Endodermal cell (in vitro differentiated cells): ENCODE data around the gene RNF11. TPM values are rescaled to one million over a fixed set of nuclear protein-coding genes. Genes with fewer than 3 reads are reported as not detected.

ENCODE experiments used
- DNase-seq: peaks from one replicate; pipeline ENCODE4 v3.0.0-alpha.2; 2017
- H3K27ac ChIP-seq: 2 replicates; pipeline ENCODE4 v1.5.1; 2013; ENCODE audit warnings: mild to moderate bottlenecking, low read depth, low read length, moderate library complexity
- H3K27me3 ChIP-seq: 2 replicates; pipeline ENCODE4 v1.6.1; 2013; ENCODE audit warnings: mild to moderate bottlenecking, low read length, moderate library complexity; ENCODE audit not compliant: insufficient read depth, control insufficient read depth, poor library complexity, severe bottlenecking
- H3K36me3 ChIP-seq: 2 replicates; pipeline ENCODE4 v1.7.0; 2013; ENCODE audit warnings: mild to moderate bottlenecking, low read length, moderate library complexity; ENCODE audit not compliant: control insufficient read depth, insufficient read depth
- H3K4me1 ChIP-seq: one replicate; pipeline ENCODE4 v1.7.0; 2013; ENCODE audit warnings: low read length; ENCODE audit not compliant: control insufficient read depth, insufficient read depth
- H3K4me3 ChIP-seq: 2 replicates; pipeline ENCODE4 v1.5.1; 2013; ENCODE audit warnings: mild to moderate bottlenecking, low read length, moderate library complexity
- H3K9ac ChIP-seq: 2 replicates; pipeline ENCODE4 v1.6.1; 2013; ENCODE audit warnings: mild to moderate bottlenecking, low read length, moderate library complexity; ENCODE audit not compliant: poor library complexity, severe bottlenecking; ENCODE audit errors: extremely low read depth
- H3K9me3 ChIP-seq: 2 replicates; pipeline ENCODE4 v1.6.1; 2013; ENCODE audit warnings: mild to moderate bottlenecking, low read length, moderate library complexity; ENCODE audit not compliant: control insufficient read depth
- H3K27ac Mint-ChIP-seq: 2 replicates; pipeline ENCODE4 v1.8.0; 2020; ENCODE audit warnings: mixed read lengths
- H3K27me3 Mint-ChIP-seq: 2 replicates; pipeline ENCODE4 v1.8.0; 2021; ENCODE audit warnings: mild to moderate bottlenecking, mixed read lengths; ENCODE audit not compliant: insufficient read depth
- H3K36me3 Mint-ChIP-seq: 2 replicates; pipeline ENCODE4 v1.8.0; 2020; ENCODE audit warnings: low read depth, mixed read lengths
- H3K4me1 Mint-ChIP-seq: 2 replicates; pipeline ENCODE4 v1.8.0; 2020; ENCODE audit warnings: mixed read lengths
- H3K4me3 Mint-ChIP-seq: 2 replicates; pipeline ENCODE4 v1.8.0; 2020; ENCODE audit warnings: mild to moderate bottlenecking, moderate library complexity, mixed read lengths
- H3K9me3 Mint-ChIP-seq: 2 replicates; pipeline ENCODE4 v1.8.0; 2020; ENCODE audit warnings: mild to moderate bottlenecking, mixed read lengths
- WGBS, 2 experiments: methylation state at CpG; one replicate each; pipeline versions ENCODE4 v1.1.5 to v1.1.7; 2013; ENCODE audit warnings: missing lambda C conversion rate in 2 of 2, mixed read lengths in 1 of 2; ENCODE audit not compliant: insufficient coverage in 1 of 2, insufficient read length in 1 of 2; 5-methylcytosine and 5-hydroxymethylcytosine counted together
- total RNA-seq, 2 donors: library from RNA; stranded (reverse); fragmentation: NEBNext Ultra II Directional in 1 of 2; extraction: Animal tissue kit (Norgen Biotek cat#: 25700) in 1 of 2; gene quantifications; 2 replicates in 1 of 2; 3 replicates in 1 of 2; pipeline ENCODE4 v1.2.1, GENCODE V29; 2021
- TF ChIP-seq, protein P1 (sequence below): fragments of 200-600 bp; sonication (generic); conservative IDR thresholded peaks from 2 replicates; pipeline ENCODE4 v1.5.0; 2021; ENCODE audit warnings: antibody characterized with exemption, mild to moderate bottlenecking

The RNF11 gene
- total RNA-seq, 2 donors from 2014 or later: 84.1 to 103 TPM

GRCh38 chr1:51276286-51276685 lies 40.2 kb downstream of the RNF11 start:
- no peak overlapping the region for H3K9ac ChIP-seq
- H3K9me3 Mint-ChIP-seq: no peaks in the 10 kb centered on the region
- H3K27ac ChIP-seq: no peak overlapping the region
- H3K9me3 ChIP-seq: no peaks in the 10 kb centered on the region
- no peak for DNase-seq
- WGBS, 2 experiments: 92 to 94% methylated on average over 6 to 7 of the region's 7 CpGs
- H3K4me3 Mint-ChIP-seq: no peak overlapping the region
- peaks cover 8% of the 10 kb centered on the region for H3K4me1 Mint-ChIP-seq
- peak overlapping the region; percentile 52 for H3K27ac Mint-ChIP-seq
- peaks cover 30% of the 10 kb centered on the region for H3K36me3 Mint-ChIP-seq
- H3K27me3 Mint-ChIP-seq: no peaks in the 10 kb centered on the region
- TF ChIP-seq, protein P1, sequence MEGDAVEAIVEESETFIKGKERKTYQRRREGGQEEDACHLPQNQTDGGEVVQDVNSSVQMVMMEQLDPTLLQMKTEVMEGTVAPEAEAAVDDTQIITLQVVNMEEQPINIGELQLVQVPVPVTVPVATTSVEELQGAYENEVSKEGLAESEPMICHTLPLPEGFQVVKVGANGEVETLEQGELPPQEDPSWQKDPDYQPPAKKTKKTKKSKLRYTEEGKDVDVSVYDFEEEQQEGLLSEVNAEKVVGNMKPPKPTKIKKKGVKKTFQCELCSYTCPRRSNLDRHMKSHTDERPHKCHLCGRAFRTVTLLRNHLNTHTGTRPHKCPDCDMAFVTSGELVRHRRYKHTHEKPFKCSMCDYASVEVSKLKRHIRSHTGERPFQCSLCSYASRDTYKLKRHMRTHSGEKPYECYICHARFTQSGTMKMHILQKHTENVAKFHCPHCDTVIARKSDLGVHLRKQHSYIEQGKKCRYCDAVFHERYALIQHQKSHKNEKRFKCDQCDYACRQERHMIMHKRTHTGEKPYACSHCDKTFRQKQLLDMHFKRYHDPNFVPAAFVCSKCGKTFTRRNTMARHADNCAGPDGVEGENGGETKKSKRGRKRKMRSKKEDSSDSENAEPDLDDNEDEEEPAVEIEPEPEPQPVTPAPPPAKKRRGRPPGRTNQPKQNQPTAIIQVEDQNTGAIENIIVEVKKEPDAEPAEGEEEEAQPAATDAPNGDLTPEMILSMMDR: no peak
- H3K27me3 ChIP-seq: no peaks in the 10 kb centered on the region
- peaks cover 29% of the 10 kb centered on the region for H3K36me3 ChIP-seq
- no peak overlapping the region for H3K4me3 ChIP-seq
- H3K4me1 ChIP-seq: no peaks in the 10 kb centered on the region

- Mint-ChIP-seq H3K4me1 (peaks cover 4% of the 10 kb centered on the region), H3K27ac (no peak overlapping the region), H3K27me3 (no peaks in the 10 kb centered on the region), H3K4me3 (no peak overlapping the region), H3K36me3 (peaks cover 16% of the 10 kb centered on the region), H3K9me3 (no peaks in the 10 kb centered on the region)
- DNase-seq: no peak
- Histone ChIP-seq H3K9ac (no peak overlapping the region), H3K9me3 (no peaks in the 10 kb centered on the region), H3K36me3 (peaks cover 7% of the 10 kb centered on the region), H3K4me1 (no peaks in the 10 kb centered on the region), H3K4me3 (no peak overlapping the region), H3K27me3 (no peaks in the 10 kb centered on the region), H3K27ac (no peak overlapping the region)
- TF ChIP-seq, protein P1: no peak
- WGBS, 2 experiments: 93% methylated on average over 4 of the region's 4 CpGs; no CpG with 5 or more reads in 1 of the 2 experiments
These were observed 44.4 kb downstream of the RNF11 start for GRCh38 chr1:51280321-51280978.

DNA sequence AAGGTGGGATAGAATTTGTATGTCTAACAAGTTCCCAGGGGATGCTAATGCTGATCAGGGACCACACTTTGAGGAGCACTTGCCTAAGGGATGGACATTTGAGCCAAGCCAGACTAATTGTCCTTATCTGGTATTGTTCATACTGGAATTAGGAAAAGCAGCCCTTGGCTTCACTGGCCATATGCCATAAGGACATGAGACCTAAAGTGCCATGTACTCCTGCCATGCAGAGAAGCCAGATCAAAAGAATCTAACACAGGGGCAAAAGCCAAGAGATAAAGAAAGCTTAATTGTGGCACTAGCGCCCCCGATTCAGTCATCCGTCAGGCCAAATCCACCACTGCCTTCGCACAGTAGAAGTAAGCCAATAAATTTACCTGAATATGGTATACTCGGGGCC lies 45.7 kb downstream of the RNF11 start:
- 95 to 100% methylated on average over 5 of the region's 5 CpGs for WGBS, 2 experiments
- Histone ChIP-seq H3K4me3 (no peak overlapping the region), H3K9me3 (no peaks in the 10 kb centered on the region), H3K27ac (no peak overlapping the region), H3K27me3 (no peaks in the 10 kb centered on the region), H3K36me3 (no peaks in the 10 kb centered on the region), H3K4me1 (no peaks in the 10 kb centered on the region), H3K9ac (no peak overlapping the region)
- TF ChIP-seq, protein P1: no peak
- H3K36me3 Mint-ChIP-seq: peaks cover 9% of the 10 kb centered on the region
- DNase-seq: no peak
- no peak overlapping the region for H3K27ac Mint-ChIP-seq
- no peaks in the 10 kb centered on the region for H3K27me3 Mint-ChIP-seq
- H3K9me3 Mint-ChIP-seq: no peaks in the 10 kb centered on the region
- H3K4me3 Mint-ChIP-seq: no peak overlapping the region
- no peaks in the 10 kb centered on the region for H3K4me1 Mint-ChIP-seq
